Karpas-422 (cell line): ENCODE measurements around the gene COPS9. TPM values are rescaled to one million over a fixed set of nuclear protein-coding genes. Genes with fewer than 3 reads are reported as not detected.
A peak's percentile ranks its signal among the peaks of the same experiment; 100 is the strongest.

Experiments used
- DNase-seq: peaks from one replicate; pipeline ENCODE4 v3.0.0-alpha.2; 2015
- H2AFZ ChIP-seq: fragments of 200-600 bp; sonication (generic); 2 replicates; pipeline ENCODE4 v1.6.1; 2014; ENCODE audit warnings: antibody characterized with exemption, low read length, mixed read lengths
- H3K27ac ChIP-seq: fragments of 200-600 bp; sonication (generic); 2 replicates; pipeline ENCODE4 v1.5.1; 2014; ENCODE audit warnings: mild to moderate bottlenecking, low read length, moderate library complexity
- H3K27me3 ChIP-seq: fragments of 200-600 bp; sonication (generic); 2 replicates; pipeline ENCODE4 v1.6.1; 2014; ENCODE audit warnings: low read length, mixed read lengths
- H3K36me3 ChIP-seq: fragments of 200-600 bp; sonication (generic); 2 replicates; pipeline ENCODE4 v1.6.1; 2014; ENCODE audit warnings: low read length, mixed read lengths; ENCODE audit not compliant: insufficient read depth
- H3K4me1 ChIP-seq: fragments of 200-600 bp; sonication (generic); 2 replicates; pipeline ENCODE4 v1.6.1; 2014; ENCODE audit warnings: mild to moderate bottlenecking, low read length, mixed read lengths
- H3K4me2 ChIP-seq: fragments of 200-600 bp; sonication (generic); 2 replicates; pipeline ENCODE4 v1.6.1; 2014; ENCODE audit warnings: low read length, low read depth, mild to moderate bottlenecking; ENCODE audit not compliant: poor library complexity, severe bottlenecking
- H3K4me3 ChIP-seq: fragments of 200-600 bp; sonication (generic); 2 replicates; pipeline ENCODE4 v1.5.1; 2014; ENCODE audit warnings: mild to moderate bottlenecking, antibody characterized with exemption, low read length, mixed read lengths
- H3K79me2 ChIP-seq: fragments of 200-600 bp; sonication (generic); 2 replicates; pipeline ENCODE4 v1.6.1; 2014; ENCODE audit warnings: mild to moderate bottlenecking, low read length, mixed read lengths
- H3K9ac ChIP-seq: fragments of 200-600 bp; sonication (generic); 2 replicates; pipeline ENCODE4 v1.6.0; 2014; ENCODE audit warnings: low read length
- H3K9me2 ChIP-seq: fragments of 200-600 bp; sonication (generic), shearing (Covaris generic); replicated peaks from 2 replicates; pipeline ENCODE4 v1.6.0; 2014; ENCODE audit warnings: mild to moderate bottlenecking, low read length, moderate library complexity; ENCODE audit not compliant: insufficient read depth
- H3K9me3 ChIP-seq: fragments of 300-700, 200-600 bp; sonication (generic); 2 replicates; pipeline ENCODE4 v1.6.1; 2014; ENCODE audit warnings: low read length, mixed read lengths
- H4K20me1 ChIP-seq: fragments of 200-600 bp; sonication (generic); 2 replicates; pipeline ENCODE4 v1.6.1; 2014; ENCODE audit warnings: mild to moderate bottlenecking, antibody characterized with exemption, low read length, low read depth; ENCODE audit not compliant: insufficient read depth
- total RNA-seq: library from RNA; depleted of rRNA; stranded (reverse); fragments of >200 nt; shearing (Covaris generic); gene quantifications from 2 replicates; pipeline ENCODE4 v1.2.3, GENCODE V29; 2014; ENCODE audit warnings: low replicate concordance

Gene COPS9
- total RNA-seq, 1 experiment from 2014 or later, result 214 TPM

GRCh38 chr2:240143801-240144648 is 7.9 kb upstream of the COPS9 start:
- Histone ChIP-seq H3K79me2 (no peaks in the 10 kb centered on the region), H3K27ac (no peak overlapping the region), H3K9me2 (no peaks in the 10 kb centered on the region), H3K4me1 (peaks cover 12% of the 10 kb centered on the region), H2AFZ (no peak overlapping the region), H4K20me1 (no peaks in the 10 kb centered on the region), H3K27me3 (no peaks in the 10 kb centered on the region), H3K9ac (no peak overlapping the region), H3K4me2 (no peak overlapping the region), H3K9me3 (no peaks in the 10 kb centered on the region), H3K4me3 (no peak overlapping the region), H3K36me3 (no peaks in the 10 kb centered on the region)
- DNase-seq, result peak; percentile 86

- H3K9ac ChIP-seq, result no peak overlapping the region
- no peak overlapping the region for H3K4me2 ChIP-seq
Observed at GRCh38 chr2:240143276-240143675, 7.2 kb upstream of the COPS9 start.

GRCh38 chr2:240142859-240143258 is 6.8 kb upstream of the COPS9 start:
- no peak for DNase-seq
- no peak overlapping the region for H3K9ac ChIP-seq
- H3K9me2 ChIP-seq, result no peaks in the 10 kb centered on the region
- H3K4me1 ChIP-seq, result peaks cover 12% of the 10 kb centered on the region
- no peaks in the 10 kb centered on the region for H3K27me3 ChIP-seq
- no peak overlapping the region for H3K27ac ChIP-seq
- no peak overlapping the region for H3K4me3 ChIP-seq
- H2AFZ ChIP-seq, result no peak overlapping the region
- H3K9me3 ChIP-seq, result no peaks in the 10 kb centered on the region
- no peaks in the 10 kb centered on the region for H4K20me1 ChIP-seq
- H3K4me2 ChIP-seq, result no peak overlapping the region
- no peaks in the 10 kb centered on the region for H3K79me2 ChIP-seq
- H3K36me3 ChIP-seq, result no peaks in the 10 kb centered on the region

More at GRCh38 chr2:240143276-240143675, 7.2 kb upstream of the COPS9 start:
- H3K27me3 ChIP-seq, result no peaks in the 10 kb centered on the region
- no peaks in the 10 kb centered on the region for H3K36me3 ChIP-seq
- no peaks in the 10 kb centered on the region for H3K79me2 ChIP-seq
- H4K20me1 ChIP-seq, result no peaks in the 10 kb centered on the region
- no peaks in the 10 kb centered on the region for H3K9me2 ChIP-seq
- H3K9me3 ChIP-seq, result no peaks in the 10 kb centered on the region
- peak; percentile 43 for DNase-seq
- H3K27ac ChIP-seq, result no peak overlapping the region
- H2AFZ ChIP-seq, result no peak overlapping the region
- H3K4me1 ChIP-seq, result peaks cover 12% of the 10 kb centered on the region
- no peak overlapping the region for H3K4me3 ChIP-seq

- H3K27ac ChIP-seq, result no peak overlapping the region
- H3K4me1 ChIP-seq, result peaks cover 12% of the 10 kb centered on the region
- H2AFZ ChIP-seq, result no peak overlapping the region
- H3K27me3 ChIP-seq, result no peaks in the 10 kb centered on the region
- no peaks in the 10 kb centered on the region for H3K9me3 ChIP-seq
- no peaks in the 10 kb centered on the region for H3K36me3 ChIP-seq
- H3K9me2 ChIP-seq, result no peaks in the 10 kb centered on the region
- H3K4me2 ChIP-seq, result no peak overlapping the region
- H4K20me1 ChIP-seq, result no peaks in the 10 kb centered on the region
- no peaks in the 10 kb centered on the region for H3K79me2 ChIP-seq
- no peak overlapping the region for H3K9ac ChIP-seq
- H3K4me3 ChIP-seq, result no peak overlapping the region
- DNase-seq, result no peak
Observed at GRCh38 chr2:240142256-240142775, 6.2 kb upstream of the COPS9 start.

GRCh38 chr2:240141736-240142135 is 5.6 kb upstream of the COPS9 start:
- Histone ChIP-seq H4K20me1 (no peaks in the 10 kb centered on the region), H3K27ac (no peak overlapping the region), H2AFZ (no peak overlapping the region), H3K9me2 (no peaks in the 10 kb centered on the region), H3K9ac (no peak overlapping the region), H3K27me3 (no peaks in the 10 kb centered on the region), H3K79me2 (no peaks in the 10 kb centered on the region), H3K9me3 (no peaks in the 10 kb centered on the region), H3K4me2 (no peak overlapping the region), H3K36me3 (no peaks in the 10 kb centered on the region), H3K4me3 (no peak overlapping the region), H3K4me1 (peaks cover 15% of the 10 kb centered on the region)
- no peak for DNase-seq

GRCh38 chr2:240140920-240141319 is 4.8 kb upstream of the COPS9 start:
- no peaks in the 10 kb centered on the region for H3K9me2 ChIP-seq
- no peaks in the 10 kb centered on the region for H3K9me3 ChIP-seq
- H2AFZ ChIP-seq, result no peak overlapping the region
- no peak for DNase-seq
- no peaks in the 10 kb centered on the region for H3K36me3 ChIP-seq
- no peak overlapping the region for H3K4me2 ChIP-seq
- H4K20me1 ChIP-seq, result no peaks in the 10 kb centered on the region
- peaks cover 2% of the 10 kb centered on the region for H3K79me2 ChIP-seq
- H3K27me3 ChIP-seq, result no peaks in the 10 kb centered on the region
- H3K27ac ChIP-seq, result no peak overlapping the region
- no peak overlapping the region for H3K4me3 ChIP-seq
- no peak overlapping the region for H3K9ac ChIP-seq
- peaks cover 20% of the 10 kb centered on the region for H3K4me1 ChIP-seq

- Histone ChIP-seq H3K9me2 (no peaks in the 10 kb centered on the region), H3K9me3 (no peaks in the 10 kb centered on the region), H3K79me2 (peaks cover 6% of the 10 kb centered on the region), H4K20me1 (peaks cover 1% of the 10 kb centered on the region), H3K4me1 (peaks cover 20% of the 10 kb centered on the region), H3K27me3 (no peaks in the 10 kb centered on the region), H3K27ac (no peak within 1 kb of the TSS), H3K4me3 (no peak within 1 kb of the TSS), H3K36me3 (no peaks in the 10 kb centered on the region), H3K4me2 (peak within 1 kb of the TSS; percentile 32), H2AFZ (no peak within 1 kb of the TSS), H3K9ac (0 out of 2 replicates have a peak within 1 kb of the TSS, but pooled peaks have one; percentile 20)
- DNase-seq, result no peak
Observed at GRCh38 chr2:240140511-240140910, 4.4 kb upstream of the COPS9 start, which contains the start of gene OTOS. Gene OTOS (minus strand): TSS chr2:240140658. CDS start chr2:240140326, 332 bp downstream.

GRCh38 chr2:240139666-240140393 is 3.7 kb upstream of the COPS9 start:
- DNase-seq, result peak; percentile 61
- peaks cover 13% of the 10 kb centered on the region for H3K79me2 ChIP-seq

More at GRCh38 chr2:240139666-240140393, 3.7 kb upstream of the COPS9 start:
- no peaks in the 10 kb centered on the region for H3K9me2 ChIP-seq
- H3K4me1 ChIP-seq, result peaks cover 27% of the 10 kb centered on the region
- H3K9ac ChIP-seq, result 0 out of 2 replicates have a peak overlapping the region, but pooled peaks have one; percentile 20
- no peak overlapping the region for H2AFZ ChIP-seq
- H4K20me1 ChIP-seq, result peaks cover 8% of the 10 kb centered on the region
- no peaks in the 10 kb centered on the region for H3K9me3 ChIP-seq
- no peak overlapping the region for H3K27ac ChIP-seq
- peak overlapping the region; percentile 32 for H3K4me2 ChIP-seq
- no peak overlapping the region for H3K4me3 ChIP-seq
- H3K27me3 ChIP-seq, result no peaks in the 10 kb centered on the region
- H3K36me3 ChIP-seq, result no peaks in the 10 kb centered on the region
